ENCODE measurements around the gene OR13J1. TPM values are rescaled to one million over a fixed set of nuclear protein-coding genes. Genes with fewer than 3 reads are reported as not detected.
A peak's percentile ranks its signal among the peaks of the same experiment; 100 is the strongest.

OR13J1 gene
- total RNA-seq, result not detected

- intact Hi-C loops (cut with DNase I), result no loop called here
- H3K27me3 ChIP-seq, result no peaks in the 10 kb centered on the region
- TF ChIP-seq, protein P1, sequence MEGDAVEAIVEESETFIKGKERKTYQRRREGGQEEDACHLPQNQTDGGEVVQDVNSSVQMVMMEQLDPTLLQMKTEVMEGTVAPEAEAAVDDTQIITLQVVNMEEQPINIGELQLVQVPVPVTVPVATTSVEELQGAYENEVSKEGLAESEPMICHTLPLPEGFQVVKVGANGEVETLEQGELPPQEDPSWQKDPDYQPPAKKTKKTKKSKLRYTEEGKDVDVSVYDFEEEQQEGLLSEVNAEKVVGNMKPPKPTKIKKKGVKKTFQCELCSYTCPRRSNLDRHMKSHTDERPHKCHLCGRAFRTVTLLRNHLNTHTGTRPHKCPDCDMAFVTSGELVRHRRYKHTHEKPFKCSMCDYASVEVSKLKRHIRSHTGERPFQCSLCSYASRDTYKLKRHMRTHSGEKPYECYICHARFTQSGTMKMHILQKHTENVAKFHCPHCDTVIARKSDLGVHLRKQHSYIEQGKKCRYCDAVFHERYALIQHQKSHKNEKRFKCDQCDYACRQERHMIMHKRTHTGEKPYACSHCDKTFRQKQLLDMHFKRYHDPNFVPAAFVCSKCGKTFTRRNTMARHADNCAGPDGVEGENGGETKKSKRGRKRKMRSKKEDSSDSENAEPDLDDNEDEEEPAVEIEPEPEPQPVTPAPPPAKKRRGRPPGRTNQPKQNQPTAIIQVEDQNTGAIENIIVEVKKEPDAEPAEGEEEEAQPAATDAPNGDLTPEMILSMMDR (IDR thresholded peaks at IDR 0.05), result no peak
- H3K9ac ChIP-seq (ENCODE audit: low read depth in 2 of 2, low read length in 2 of 2), result no peak within 1 kb of the TSS
- no peaks in the 10 kb centered on the region for H3K9me3 ChIP-seq
- no peak for DNase-seq
- H3K27ac ChIP-seq, result no peak within 1 kb of the TSS
- H3K36me3 ChIP-seq, result no peaks in the 10 kb centered on the region
- no peaks in the 10 kb centered on the region for H3K4me1 ChIP-seq
- no peak within 1 kb of the TSS for H3K4me3 ChIP-seq
These were observed at the start of gene OR13J1 for GRCh38 chr9:35870351-35870923. Gene OR13J1 (minus strand): TSS chr9:35870401. CDS start chr9:35870401, 0 bp downstream.

GRCh38 chr9:35919212-35920008, 49.2 kb upstream of the OR13J1 start:
- H3K4me1 ChIP-seq, result peaks cover 26% of the 10 kb centered on the region
- peak overlapping the region; percentile 16 to 52 for H3K9ac ChIP-seq (ENCODE audit: low read depth in 2 of 2, low read length in 2 of 2)

DNA sequence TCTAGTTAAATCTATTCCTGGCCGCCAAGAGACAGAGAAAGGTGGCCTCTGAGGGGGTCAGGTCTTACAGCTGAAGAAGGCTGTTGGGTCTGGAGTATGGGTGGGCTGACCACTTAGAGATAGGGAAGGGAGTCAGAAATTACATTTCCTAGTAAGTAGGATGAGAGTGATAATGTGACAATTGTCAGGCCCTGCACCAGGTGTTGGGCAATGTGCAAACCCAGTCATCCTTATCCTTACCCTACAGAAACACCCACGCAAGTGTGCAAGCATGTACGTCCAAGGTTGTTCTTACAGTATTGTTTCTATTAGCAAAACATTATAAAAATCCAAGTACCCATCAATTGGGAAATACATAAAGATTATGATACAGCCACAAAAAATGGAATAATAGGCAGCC, 48.6 kb upstream of the OR13J1 start:
- Histone ChIP-seq H3K27me3 (no peaks in the 10 kb centered on the region), H3K4me1 (peaks cover 20% of the 10 kb centered on the region), H3K36me3 (no peaks in the 10 kb centered on the region), H3K4me3 (no peak overlapping the region), H3K9me3 (no peaks in the 10 kb centered on the region), H3K9ac (ENCODE audit: low read depth in 2 of 2, low read length in 2 of 2) (peak overlapping the region in 1 of 2 donors; percentile 52), H3K27ac (peak overlapping the region; percentile 91)
- intact Hi-C loops (cut with DNase I), result no loop called here
- DNase-seq, result no peak
- TF ChIP-seq, protein P1 (IDR thresholded peaks at IDR 0.05), result no peak

More at GRCh38 chr9:35919212-35920008, 49.2 kb upstream of the OR13J1 start:
- no peaks in the 10 kb centered on the region for H3K27me3 ChIP-seq
- H3K9me3 ChIP-seq, result no peaks in the 10 kb centered on the region
- TF ChIP-seq, protein P1 (IDR thresholded peaks at IDR 0.05), result no peak
- H3K36me3 ChIP-seq, result no peaks in the 10 kb centered on the region
- intact Hi-C loops (cut with DNase I), result no loop called here
- peak overlapping the region; percentile 91 for H3K27ac ChIP-seq
- no peak overlapping the region for H3K4me3 ChIP-seq
- no peak for DNase-seq

- intact Hi-C loops (cut with DNase I), result no loop called here
- Histone ChIP-seq H3K27ac (peak overlapping the region; percentile 91), H3K36me3 (no peaks in the 10 kb centered on the region), H3K4me1 (peaks cover 16% of the 10 kb centered on the region), H3K9me3 (no peaks in the 10 kb centered on the region), H3K9ac (ENCODE audit: low read depth in 2 of 2, low read length in 2 of 2) (peak overlapping the region; percentile 19 to 75), H3K4me3 (no peak overlapping the region), H3K27me3 (no peaks in the 10 kb centered on the region)
- TF ChIP-seq, protein P1 (IDR thresholded peaks at IDR 0.05), result no peak
- DNase-seq, result no peak
These were observed 47.1 kb upstream of the OR13J1 start for GRCh38 chr9:35917261-35917660.

DNA sequence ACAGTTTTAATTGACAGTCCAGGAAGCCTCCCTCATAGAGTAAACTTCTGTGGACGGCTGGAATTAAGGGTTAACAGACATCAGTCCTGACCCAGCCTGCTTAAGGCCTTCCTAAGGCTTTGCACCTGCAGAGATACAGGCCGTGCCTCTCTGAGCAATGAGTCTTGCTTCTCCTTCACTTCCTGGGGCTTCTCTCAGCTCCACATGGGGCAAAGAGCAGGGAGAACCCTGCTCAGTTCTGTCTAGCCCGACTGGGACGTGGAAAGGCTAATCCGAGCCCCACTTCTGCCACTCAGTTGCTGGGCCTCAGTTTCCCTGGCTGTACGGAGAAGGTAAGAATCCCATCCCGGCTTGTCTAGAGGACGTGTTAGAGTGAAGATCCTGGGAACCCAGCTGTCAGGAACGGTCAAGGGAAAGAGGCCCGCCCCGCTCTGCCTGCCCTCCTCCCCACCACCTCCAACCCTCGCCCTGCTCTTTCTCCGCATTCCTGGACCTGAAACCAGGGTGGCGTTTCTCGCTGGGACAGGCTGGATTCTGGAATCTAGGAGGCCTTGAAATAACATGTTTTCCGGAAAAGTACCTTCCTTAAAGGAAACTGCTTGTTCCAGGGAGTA, 45.6 kb upstream of the OR13J1 start:
- intact Hi-C loops (cut with DNase I), result no loop called here
- no peak for DNase-seq
- no peaks in the 10 kb centered on the region for H3K36me3 ChIP-seq
- H3K27ac ChIP-seq, result peak overlapping the region; percentile 91
- peak overlapping the region; percentile 52 to 86 for H3K9ac ChIP-seq (ENCODE audit: low read depth in 2 of 2, low read length in 2 of 2)
- H3K4me1 ChIP-seq, result peaks cover 16% of the 10 kb centered on the region
- H3K27me3 ChIP-seq, result no peaks in the 10 kb centered on the region
- no peaks in the 10 kb centered on the region for H3K9me3 ChIP-seq
- H3K4me3 ChIP-seq, result no peak overlapping the region
- TF ChIP-seq, protein P1 (IDR thresholded peaks at IDR 0.05), result no peak

Data from colonic mucosa (tissue), 4 donors.